ENCODE results near the gene XAF1.
A peak's percentile ranks its signal among the peaks of the same experiment; 100 is the strongest.
"Not testable (repeated sequence)": the region's sequence is repeated elsewhere in the genome, so short reads cannot be mapped to it uniquely, and the experiment has no call there.

Gene XAF1

GRCh38 chr17:6755731-6756184 lies at the start of gene XAF1:
TSS of gene XAF1 (plus strand) at chr17:6756046. CDS start at chr17:6756079, 33 bp downstream.
- peak; percentile 41 for DNase-seq

- no peak for DNase-seq
Observed at GRCh38 chr17:6706499-6706898, 49.3 kb upstream of the XAF1 start.

GRCh38 chr17:6706996-6707395 lies 48.9 kb upstream of the XAF1 start:
- no peak for DNase-seq

- no peak for DNase-seq
Observed at GRCh38 chr17:6708357-6708961, 47.4 kb upstream of the XAF1 start.

GRCh38 chr17:6710317-6710716 lies 45.5 kb upstream of the XAF1 start:
- DNase-seq, result no peak

GRCh38 chr17:6711081-6711674 lies 44.7 kb upstream of the XAF1 start:
- DNase-seq, result no peak

GRCh38 chr17:6711681-6712057 lies 44.2 kb upstream of the XAF1 start:
- no peak for DNase-seq

GRCh38 chr17:6712058-6712853 lies 43.6 kb upstream of the XAF1 start:
- no peak for DNase-seq

GRCh38 chr17:6712854-6713129 lies 43.1 kb upstream of the XAF1 start:
- DNase-seq, result no peak

- no peak for DNase-seq
Observed at GRCh38 chr17:6713130-6713917, 42.5 kb upstream of the XAF1 start, which contains the start of gene SLC13A5. TSS of gene SLC13A5 (minus strand) at chr17:6713369. CDS start at chr17:6713333, 36 bp downstream.

- no peak for DNase-seq
Observed at GRCh38 chr17:6713918-6714271, 42.0 kb upstream of the XAF1 start.

GRCh38 chr17:6714315-6714874 lies 41.5 kb upstream of the XAF1 start:
- no peak for DNase-seq

GRCh38 chr17:6716736-6717135 lies 39.1 kb upstream of the XAF1 start:
- no peak for DNase-seq

- no peak for DNase-seq
Observed at GRCh38 chr17:6721744-6722143, 34.1 kb upstream of the XAF1 start.

- DNase-seq, result no peak
Observed at GRCh38 chr17:6724009-6724408, 31.8 kb upstream of the XAF1 start.

GRCh38 chr17:6729531-6729930 lies 26.3 kb upstream of the XAF1 start:
- no peak for DNase-seq

GRCh38 chr17:6746665-6747064 lies 9.2 kb upstream of the XAF1 start:
- DNase-seq, result not testable (repeated sequence)

- DNase-seq, result no peak
Observed at GRCh38 chr17:6748617-6749016, 7.2 kb upstream of the XAF1 start.

GRCh38 chr17:6749519-6749918 lies 6.3 kb upstream of the XAF1 start:
- no peak for DNase-seq

GRCh38 chr17:6752068-6752909 lies 3.6 kb upstream of the XAF1 start:
- no peak for DNase-seq

- peak; percentile 25 for DNase-seq
Observed at GRCh38 chr17:6753006-6753445, 2.8 kb upstream of the XAF1 start.

- no peak for DNase-seq
Observed at GRCh38 chr17:6753546-6753945, 2.3 kb upstream of the XAF1 start.

All from stimulated activated CD4-positive, alpha-beta T cell treated with anti-CD3 and anti-CD28 coated beads, Interleukin-1b, Interleukin-23, amount 100 ng/mL, for 48 hours (primary cell).